Hematopoietic multipotent progenitor cell treated with erythropoietin and hydrocortisone succinate and interleukin-3 and kit ligand, for 17 days (in vitro differentiated cells): ENCODE results near the gene KLHL17.
"Not testable (repeated sequence)": the region's sequence is repeated elsewhere in the genome, so short reads cannot be mapped to it uniquely, and the experiment has no call there.

ENCODE experiments used
- DNase-seq: peaks from one replicate; pipeline ENCODE4 v3.0.0-alpha.2; 2015; ENCODE audit warnings: low spot score

Gene KLHL17

DNA sequence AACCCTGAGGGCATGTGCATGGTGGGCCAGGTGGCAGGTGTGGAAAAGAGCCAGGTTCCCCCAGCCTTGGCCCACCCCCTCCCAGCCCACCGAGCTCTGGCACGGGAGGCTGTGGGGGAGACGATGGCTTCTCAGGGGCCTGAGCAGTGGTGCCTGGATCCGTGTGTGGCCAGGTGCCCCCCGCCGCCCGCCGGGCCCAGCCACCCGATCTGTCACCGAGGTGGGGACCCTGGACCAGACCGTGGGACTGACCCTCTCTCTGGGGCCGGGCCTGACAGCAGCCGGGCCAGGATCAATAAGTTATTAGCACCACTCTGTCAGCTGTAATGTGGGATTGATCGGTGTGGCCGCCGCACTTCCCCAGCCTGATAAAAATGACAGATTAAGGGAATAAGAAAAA lies 22.9 kb upstream of the KLHL17 start:
- no peak for DNase-seq

- DNase-seq, result no peak
Measured at GRCh38 chr1:938088-938683, 22.2 kb upstream of the KLHL17 start.

GRCh38 chr1:938711-939489 lies 21.5 kb upstream of the KLHL17 start:
- no peak for DNase-seq

GRCh38 chr1:939511-940106 lies 20.8 kb upstream of the KLHL17 start:
- no peak for DNase-seq

DNA sequence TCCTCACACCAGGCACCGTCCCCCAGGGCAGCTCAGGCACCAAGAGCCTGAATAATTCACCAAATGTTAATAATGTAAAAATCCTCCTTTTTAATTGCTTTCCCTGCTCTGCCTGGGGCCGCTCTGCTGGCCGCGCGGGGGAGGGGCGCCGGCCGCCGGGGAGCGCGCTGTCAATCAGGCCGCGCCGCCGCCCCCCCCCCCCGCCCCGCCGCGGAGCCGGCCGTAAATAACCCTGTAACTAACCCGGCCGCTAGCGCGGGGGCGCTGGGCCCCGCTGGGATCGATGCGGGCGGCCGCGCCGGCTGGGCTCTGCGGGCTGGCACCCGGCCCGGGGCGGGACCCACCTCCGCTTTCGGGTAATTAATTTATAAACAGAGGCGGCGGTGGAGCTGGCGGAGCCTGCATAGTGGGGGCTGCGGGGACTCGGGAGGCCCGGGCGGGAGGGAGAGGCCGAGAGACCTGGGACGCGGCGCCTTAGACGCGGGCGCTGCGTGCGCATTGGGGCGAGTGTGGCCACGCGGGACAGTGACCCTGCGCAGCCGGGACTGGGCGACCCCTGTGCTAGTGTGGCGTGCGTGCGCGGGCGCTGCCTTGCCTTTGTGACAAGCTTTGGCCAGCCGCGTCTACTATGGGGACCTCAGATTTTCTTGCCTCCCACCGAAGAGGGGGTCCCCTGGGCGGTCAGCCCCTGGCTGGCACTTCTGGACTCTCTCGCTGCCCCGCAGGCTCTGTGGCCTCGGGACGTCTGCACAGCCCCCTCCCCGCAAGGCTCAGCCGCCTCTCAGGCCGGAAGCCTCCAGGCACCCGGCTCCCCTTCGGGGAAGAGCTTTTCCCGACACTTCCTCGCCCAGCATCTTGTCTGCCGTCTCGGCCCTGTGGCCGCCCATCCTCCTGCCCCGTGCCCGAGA lies 20.0 kb upstream of the KLHL17 start:
- no peak for DNase-seq

GRCh38 chr1:941015-941587 lies 19.3 kb upstream of the KLHL17 start:
- DNase-seq, result no peak

- DNase-seq, result no peak
Measured at GRCh38 chr1:941588-942383, 18.6 kb upstream of the KLHL17 start.

DNA sequence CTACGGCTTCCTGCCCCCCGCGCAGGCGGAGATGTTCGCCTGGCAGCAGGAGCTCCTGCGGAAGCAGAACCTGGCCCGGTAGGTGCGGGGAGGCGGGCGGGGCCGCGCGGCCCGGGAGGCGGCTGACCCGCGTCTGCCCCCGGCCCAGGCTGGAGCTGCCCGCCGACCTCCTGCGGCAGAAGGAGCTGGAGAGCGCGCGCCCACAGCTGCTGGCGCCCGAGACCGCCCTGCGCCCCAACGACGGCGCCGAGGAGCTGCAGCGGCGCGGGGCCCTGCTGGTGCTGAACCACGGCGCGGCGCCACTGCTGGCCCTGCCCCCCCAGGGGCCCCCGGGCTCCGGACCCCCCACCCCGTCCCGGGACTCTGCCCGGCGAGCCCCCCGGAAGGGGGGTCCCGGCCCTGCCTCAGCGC lies 18.0 kb upstream of the KLHL17 start:
- DNase-seq, result no peak

DNA sequence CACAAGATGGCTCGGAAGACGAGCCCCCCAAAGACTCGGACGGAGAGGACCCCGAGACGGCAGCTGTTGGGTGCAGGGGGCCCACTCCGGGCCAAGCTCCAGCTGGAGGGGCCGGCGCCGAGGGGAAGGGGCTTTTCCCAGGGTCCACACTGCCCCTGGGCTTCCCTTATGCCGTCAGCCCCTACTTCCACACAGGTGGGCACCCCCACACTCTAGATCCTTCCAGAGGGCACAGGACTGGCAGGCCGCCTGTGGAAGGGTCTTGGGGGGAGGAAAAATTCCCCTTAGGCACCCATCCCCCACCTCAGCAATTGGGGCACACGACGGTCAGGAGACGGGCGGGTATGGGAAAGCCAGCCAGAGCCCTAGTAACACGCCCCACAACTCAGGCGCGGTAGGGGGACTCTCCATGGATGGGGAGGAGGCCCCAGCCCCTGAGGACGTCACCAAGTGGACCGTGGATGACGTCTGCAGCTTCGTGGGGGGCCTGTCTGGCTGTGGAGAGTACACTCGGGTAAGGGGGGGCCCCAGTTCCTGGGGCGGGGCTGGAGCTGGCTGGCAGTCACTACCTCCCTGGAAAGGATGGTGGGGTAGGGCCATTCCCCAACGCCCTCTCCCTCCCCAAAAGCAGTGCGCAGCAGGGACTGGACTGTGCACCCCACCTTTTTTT lies 17.4 kb upstream of the KLHL17 start:
- no peak for DNase-seq

DNA sequence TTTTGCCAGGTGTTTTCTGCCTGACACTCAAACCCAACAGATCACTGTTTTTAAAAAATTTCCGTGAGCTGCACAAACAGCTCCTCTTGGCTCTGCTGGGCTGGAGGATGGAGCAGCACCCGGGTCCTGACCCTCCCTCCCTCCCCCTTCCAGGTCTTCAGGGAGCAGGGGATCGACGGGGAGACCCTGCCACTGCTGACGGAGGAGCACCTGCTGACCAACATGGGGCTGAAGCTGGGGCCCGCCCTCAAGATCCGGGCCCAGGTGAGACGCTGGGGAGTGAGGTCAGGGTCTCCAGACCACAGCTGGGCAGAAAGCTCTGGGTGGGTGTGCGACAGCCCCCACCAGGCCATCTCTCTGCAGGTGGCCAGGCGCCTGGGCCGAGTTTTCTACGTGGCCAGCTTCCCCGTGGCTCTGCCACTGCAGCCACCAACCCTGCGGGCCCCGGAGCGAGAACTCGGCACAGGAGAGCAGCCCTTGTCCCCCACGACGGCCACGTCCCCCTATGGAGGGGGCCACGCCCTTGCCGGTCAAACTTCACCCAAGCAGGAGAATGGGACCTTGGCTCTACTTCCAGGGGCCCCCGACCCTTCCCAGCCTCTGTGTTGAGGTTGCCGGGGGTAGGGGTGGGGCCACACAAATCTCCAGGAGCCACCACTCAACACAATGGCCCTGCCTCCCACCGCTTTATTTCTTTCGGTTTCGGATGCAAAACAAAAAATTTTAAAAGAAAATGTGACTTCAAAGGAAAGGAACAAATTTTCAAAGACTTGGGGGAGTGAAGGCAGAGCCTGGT lies 16.6 kb upstream of the KLHL17 start:
- DNase-seq, result no peak

- DNase-seq, result no peak
Measured at GRCh38 chr1:944341-945325, 15.8 kb upstream of the KLHL17 start.

DNA sequence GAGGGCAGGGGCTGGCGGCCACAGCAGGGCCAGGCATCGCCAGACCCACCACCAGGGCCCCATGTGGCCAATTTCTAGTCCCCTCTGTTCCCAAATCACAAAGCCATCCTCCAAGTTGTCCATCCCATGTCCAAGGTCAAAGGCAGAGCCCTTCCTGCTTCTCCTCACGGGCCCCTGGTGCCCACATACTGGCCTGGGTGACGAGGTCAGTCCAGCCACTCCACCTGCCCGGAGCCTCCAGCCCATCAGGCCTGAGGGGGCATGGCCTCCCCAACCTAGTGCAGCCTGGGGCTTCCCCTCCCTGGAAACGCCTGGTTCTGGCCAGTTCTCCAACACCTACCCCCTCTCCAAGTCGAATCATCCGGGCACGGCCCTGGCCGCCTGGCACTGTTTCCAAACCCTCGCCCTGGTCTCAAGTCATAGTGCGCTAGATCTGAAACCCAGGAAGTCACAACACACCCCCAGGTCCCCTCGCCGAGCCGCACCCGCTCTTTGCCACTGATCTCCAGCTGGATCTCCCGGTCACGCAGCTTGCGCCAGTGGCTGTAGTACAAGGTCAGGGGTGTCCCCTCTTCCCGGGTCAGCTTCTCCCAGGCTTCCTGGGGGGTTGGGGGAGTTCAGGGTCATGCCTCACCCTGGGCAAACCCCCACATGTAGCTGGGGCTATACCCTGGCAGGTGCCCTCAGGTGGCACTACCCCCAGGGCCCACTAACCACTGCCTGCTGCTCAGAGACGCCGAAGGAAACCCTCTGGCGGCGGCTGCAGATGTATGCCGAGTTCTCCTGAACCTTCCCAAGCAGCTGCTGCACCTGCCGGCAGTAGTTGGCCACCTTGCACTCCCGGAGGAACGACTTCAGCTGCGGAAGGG lies 14.5 kb upstream of the KLHL17 start:
- DNase-seq, result no peak

DNA sequence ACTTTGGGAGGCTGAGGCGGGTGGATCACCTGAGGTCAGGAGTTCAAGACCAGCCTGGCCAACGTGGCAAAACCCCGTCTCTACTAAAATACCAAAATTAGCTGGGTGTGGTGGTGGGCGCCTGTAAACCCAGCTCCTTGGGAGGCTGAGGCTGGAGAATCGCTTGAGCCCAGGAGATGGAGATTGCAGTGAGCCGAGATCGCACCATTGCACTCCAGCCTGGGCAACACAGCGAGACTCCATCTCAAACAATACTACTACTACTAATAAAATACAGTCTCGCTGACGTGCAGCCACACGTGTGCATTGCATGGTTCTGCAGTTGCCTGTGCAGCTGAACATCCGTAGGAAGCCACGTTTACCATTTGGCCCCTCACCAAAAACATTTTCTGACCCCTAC lies 13.6 kb upstream of the KLHL17 start:
- not testable (repeated sequence) for DNase-seq

- DNase-seq, result no peak
Measured at GRCh38 chr1:947958-948357, 12.4 kb upstream of the KLHL17 start.

DNA sequence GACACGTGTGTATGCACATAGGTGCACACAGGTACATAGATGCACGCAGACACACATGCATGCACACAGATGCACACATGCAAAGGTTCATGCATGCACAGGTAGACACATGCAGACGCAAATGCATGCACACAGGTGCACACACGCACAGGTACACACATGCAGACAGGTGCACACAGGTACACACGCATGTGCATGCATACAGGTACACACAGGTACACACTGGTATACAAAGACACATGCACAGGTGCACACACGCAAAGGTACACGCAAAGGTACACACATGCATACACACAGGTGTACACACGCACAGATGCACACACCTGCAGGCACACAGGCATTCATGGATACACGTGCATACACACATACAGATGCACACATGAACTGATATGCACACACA lies 10.1 kb upstream of the KLHL17 start:
- DNase-seq, result no peak

- no peak for DNase-seq
Measured at GRCh38 chr1:950881-951280, 9.5 kb upstream of the KLHL17 start.

- no peak for DNase-seq
Measured at GRCh38 chr1:951364-951763, 9.0 kb upstream of the KLHL17 start.

DNA sequence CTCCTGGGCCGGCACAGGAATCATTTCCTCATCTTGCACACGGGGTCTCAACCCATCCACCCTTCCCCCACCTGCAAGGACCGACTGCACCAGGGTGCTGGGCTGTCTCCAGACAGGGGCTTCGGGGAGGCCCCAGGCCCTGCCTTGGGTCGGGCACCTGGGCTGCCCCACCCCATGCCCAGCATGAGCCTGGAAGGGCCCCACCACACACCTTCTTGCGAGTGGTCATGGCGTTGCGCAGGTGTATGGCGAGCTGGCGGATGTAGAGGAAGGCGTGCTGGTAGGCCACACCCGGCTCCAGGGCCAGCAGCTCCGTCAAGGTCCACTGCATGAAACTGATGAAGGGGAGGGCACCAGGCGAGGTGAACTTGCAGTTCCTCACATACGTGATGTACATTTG lies 8.2 kb upstream of the KLHL17 start:
- no peak for DNase-seq
